Fibroblast of upper back skin (primary cell): Measurements from ENCODE around the gene DNMT3A.

ENCODE experiments used
- DNase-seq: peaks from one replicate; pipeline ENCODE4 v3.0.0-alpha.2; 2013

The DNMT3A gene

DNA sequence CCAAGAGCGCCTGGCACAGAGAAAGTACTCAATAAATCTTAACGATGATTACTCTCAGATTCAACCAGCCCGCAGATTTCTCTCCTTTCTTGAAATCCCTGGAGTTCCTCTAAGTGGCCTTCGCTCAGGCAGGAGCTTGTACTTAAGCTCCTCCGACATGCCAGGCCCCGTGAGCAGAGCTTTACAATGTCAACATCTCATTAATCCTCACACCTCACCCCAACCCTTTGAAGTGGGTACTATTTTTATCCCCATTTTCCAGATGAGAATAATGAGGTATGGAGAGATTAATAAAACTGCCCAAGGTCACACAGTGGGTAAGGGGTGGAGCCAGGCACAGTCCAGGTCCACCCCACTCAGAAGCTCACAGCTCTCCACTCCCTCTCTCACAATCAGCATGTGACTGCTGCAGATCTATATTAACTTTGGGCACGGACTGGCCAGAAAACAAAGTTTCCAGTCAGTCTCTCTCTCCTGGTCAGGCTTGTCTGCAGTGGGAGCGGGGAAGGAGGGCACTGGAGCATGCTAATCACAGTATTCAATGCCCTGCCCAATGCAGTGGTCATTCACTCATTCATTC, 18.0 kb downstream of the DNMT3A start:
- no peak for DNase-seq

DNA sequence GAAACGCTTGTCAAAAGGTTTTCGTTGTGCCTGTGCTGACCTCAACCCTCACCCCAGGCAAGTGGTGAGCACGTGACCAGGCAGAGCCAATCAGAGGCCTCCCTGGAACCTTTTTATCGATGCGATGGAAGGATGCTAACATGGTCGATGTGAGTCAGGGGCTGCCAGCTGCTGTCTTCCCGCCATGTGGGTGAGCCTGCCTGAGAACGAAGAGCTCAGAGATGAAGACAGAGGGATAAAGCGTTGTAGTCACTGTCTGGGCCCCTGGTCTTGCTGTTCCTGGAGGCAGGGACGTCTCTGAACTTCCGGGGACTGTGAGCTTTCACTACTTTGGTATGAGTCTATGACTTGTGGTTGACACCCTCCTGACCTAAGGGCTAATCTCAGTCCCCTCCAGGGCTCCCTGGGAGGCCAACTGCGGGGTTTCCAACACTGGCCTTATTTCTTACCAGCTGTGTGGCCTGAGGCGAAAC, 18.6 kb downstream of the DNMT3A start:
- DNase-seq = peak; percentile 29

DNA sequence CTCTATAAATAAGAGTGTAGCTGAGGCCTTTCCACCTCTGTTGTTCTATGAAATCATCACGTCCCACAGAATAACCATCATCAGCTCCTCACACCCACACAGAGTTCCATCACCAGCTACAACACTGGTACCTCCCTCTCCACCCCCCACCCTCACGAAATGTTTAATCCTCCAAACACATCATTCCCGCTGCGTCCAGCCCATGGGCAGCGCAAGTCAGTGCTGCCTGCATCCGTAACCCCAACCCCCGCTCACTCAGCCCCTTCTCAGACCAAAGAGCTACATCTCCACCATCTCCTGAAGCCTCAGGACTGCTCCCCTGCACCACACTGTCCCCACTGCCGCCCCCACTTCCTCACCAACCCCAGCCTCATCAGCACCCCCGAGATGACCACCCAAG, 19.4 kb downstream of the DNMT3A start:
- no peak for DNase-seq

DNA sequence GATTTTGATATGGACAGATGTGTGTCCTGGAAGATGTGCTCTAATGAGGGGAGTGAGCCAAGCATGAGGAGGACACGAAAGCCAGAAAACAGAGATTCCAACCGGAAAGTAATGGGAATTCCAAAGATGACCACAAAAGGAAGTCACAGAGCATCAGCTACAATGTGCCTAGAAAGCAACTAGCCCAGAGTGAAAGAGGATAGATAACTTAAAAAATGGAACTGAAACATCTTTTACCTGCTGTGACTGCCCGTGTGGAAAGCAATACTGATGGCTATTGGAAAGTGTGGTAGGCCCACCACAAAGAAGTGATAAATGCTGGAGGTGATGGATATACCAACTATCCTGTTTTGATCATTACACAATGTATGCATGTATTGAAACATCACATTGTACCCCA, 21.6 kb downstream of the DNMT3A start:
- DNase-seq = no peak

DNA sequence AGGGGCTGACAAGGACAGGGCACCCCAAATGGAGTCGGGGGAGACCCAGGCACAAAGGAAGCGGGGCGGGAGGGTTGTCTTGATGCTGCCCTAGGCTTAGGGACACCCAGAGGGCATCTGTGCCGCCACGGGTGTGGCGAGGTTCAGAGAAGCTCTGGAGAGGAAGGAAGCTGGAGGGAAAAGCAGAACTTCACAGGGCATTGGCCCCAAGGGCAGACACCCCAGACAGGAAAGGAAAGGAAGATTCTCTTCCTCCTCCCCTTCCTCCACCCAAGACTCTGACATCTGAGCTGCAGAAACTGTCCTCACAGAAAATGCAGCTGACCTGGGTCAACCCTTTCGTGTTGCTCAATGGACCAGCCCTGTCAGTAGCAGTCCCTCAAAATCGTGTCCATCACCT, 25.6 kb downstream of the DNMT3A start:
- no peak for DNase-seq

DNA sequence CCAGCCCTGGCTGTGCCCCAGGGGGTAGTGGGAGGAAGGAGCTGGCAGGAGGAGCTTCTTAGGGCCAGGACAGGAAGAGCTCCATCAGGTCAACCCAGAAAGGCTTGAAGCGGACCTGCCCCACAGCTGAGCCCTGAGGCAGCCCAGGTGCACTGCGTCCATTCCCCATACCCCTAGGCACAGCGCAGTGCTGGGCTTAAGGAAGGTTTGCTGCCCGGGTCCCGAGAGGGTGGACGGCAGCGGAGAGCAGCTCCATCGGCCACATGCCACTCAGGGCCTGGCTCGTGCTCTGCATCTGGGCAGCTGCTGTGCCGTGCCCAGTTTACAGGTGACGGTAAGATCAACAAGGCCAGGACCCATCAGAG, 26.4 kb downstream of the DNMT3A start:
- no peak for DNase-seq

DNA sequence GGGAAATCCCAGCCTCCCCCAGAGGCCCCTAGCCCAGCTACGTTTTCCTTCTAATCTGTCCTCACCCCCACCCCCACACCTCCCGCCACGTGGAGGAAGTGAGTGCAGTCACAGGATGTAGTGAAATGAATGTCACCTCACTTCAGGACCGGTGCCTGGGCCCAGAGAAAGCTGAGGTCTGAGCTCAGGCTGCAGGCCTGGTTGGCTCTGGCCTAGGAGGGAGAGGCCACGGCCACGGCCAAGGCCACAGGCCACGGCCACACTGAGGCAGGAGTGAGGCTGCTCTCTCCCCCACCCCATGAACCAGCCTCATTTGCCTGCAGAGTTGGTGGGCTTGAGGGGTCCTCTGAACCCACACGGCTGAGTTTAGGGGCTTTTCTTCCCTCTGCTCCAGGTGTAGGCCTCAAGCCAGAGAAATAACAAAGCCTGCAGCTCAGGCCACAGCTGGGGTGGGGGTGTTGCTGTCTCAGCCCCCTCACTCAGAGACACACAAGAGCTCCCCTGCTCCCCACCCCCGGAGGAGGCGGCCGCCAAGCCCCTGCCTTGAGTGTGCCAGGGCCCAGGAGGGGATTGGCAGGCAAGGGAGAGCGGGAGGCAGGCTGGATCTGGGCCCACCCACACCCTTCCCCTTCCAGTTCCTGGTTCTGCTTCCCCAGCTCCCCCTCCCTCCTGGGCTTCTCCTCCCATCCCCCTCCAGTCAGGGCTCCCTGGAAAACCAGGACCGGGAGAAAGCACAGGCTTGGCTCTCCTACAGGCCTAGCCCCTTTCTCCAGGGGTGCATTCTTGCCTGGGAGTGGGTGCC, 27.0 kb downstream of the DNMT3A start:
- peak; percentile 56 for DNase-seq

DNA sequence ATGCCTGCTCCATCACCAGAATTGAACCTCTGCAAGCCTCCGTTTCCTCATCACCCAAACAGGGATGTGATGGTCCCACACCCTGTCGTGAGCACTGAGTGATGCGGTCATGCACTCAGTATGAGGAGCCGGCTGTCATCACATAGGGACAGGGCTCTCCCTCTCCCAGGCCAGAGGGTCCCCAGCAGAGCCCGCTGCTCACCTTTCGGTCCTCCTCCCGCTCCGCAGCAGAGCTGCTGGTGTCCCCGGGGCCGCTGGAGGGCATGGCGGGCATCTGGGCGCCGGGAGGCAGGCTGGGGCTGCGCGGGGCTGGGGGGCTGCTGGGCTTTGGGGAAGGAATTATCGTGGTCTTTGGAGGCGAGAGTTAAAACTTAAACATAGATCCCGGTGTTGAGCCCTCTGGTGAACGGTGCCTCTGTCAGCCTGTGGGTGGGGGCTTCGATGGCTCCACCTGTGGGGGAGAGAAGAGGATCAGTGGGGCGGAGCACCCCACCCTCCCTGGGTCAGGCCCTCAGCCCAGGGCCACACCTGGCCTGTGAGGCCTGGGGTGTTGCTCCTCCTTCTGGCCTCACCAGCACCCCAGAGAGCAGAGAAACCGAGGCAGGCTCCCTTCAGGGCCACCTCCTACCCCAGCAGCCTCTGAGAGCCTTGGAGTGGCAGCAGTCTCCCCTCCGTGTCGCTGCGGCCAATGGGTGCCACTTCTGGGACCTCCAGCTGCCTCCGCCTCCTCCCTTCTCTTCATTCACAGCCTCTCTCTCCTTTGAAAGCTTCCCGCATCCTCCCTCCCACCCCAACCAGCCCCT, 27.8 kb downstream of the DNMT3A start:
- DNase-seq = no peak

DNA sequence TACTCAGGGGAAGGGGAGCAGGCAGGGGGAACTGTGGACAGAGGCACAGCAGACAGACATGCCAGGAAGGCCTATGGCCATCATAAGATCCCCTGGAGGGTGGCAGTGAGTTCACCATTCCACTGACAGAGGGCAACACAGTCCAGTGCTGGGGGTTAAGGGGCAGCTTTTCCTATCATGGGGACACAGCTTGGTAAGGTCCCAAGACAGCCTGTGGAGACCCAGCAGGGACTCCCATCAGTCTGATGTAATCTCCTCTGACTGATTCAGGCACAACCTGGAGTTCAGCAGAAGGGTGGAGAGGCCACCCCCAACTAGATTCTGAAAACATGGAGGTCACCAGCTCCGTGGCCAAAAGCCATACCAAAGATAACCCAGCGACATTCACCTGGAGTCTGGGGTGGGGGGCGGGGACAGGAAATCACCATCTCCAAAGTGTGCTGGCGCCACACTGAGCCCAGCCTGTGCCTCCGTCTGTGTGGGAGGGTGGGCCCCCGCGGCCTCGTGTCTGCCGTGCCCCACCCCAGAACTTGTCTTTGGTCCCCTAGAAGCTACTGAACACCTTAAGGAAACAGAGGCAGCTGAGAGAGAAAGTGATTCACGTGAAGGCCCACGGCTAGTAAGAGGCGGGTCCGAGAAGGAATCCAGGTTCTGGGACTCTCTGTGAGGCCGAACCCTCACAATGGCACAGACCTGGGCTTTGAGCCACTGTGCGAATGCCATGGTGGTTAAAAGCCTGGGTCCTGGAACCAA, 28.6 kb downstream of the DNMT3A start:
- no peak for DNase-seq

DNA sequence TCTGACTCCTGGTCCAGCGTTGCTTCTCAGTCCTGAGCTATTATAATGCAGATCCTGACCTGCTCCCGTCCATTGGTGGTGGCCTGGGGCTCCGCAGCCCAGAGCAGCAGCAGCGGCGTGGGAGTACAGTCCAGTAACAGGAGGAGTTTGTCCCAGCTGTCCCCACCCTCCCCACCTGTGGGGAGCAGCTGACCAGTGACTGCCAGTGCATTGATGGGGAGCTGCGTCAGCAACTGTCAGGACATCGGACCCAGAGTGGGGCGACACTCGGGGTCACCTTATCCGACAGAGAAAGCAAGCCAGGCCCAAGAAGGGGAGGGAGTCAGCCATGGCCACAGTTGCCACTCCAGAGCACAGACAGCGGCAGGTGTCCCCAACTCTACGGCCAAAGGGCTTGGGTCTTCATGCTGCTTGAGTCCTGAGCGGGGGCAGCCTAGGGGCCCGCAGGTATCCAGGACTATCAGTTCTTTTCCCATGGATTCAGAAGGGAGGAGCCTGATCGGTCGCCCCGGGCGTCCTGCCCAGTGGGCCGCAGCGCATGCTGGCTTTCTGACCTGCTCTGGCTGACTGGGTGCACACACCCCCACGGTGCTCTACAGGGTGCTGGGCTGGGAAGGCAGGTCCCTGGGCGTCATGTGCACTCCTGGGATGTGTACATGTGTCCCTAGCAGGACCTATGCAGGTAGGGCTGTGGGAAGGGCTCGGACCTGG, 29.7 kb downstream of the DNMT3A start:
- DNase-seq = no peak

DNA sequence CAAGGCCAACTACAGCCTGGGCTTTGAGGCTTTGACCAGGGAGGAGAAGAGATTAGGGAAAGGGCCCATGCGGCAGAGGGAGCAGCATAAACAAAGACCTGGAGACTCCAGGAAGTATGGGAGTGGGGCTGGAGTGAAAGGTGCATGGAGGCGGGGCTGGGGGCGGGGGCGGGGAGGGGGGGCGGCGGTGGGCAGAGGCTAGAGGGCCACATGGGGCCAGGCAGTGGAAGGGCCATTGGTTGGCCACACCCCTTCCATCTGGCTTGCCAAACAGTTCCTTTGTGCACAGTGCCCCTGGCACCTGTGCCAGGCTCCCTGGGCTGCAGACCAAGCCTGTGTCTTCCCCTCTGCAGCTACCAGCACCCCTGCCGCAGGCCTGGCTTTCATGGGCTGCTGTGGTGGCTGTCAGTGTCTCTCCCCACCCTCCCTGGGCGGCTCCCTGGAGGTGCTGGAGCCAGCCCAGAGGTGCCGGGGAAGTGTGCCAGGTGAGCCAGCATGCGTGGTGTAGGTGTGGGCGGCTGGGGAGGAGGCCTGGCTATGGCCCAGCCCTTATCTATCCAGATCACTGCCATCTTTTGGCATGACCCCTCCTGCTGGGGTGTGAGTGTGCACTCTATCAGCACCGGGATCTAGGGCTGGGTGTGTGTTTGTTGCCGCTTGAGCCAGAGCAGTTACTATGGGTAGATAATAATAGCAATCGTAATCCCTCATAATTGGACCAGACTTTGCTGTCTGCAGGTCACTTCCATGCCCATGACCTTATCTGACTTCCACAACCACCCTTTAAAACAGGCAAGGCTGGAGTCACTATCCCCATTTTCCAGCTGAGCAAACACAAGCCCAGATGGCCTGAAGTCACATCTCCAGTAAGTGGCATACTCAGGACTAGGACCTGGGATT, 30.5 kb downstream of the DNMT3A start:
- DNase-seq = no peak

DNA sequence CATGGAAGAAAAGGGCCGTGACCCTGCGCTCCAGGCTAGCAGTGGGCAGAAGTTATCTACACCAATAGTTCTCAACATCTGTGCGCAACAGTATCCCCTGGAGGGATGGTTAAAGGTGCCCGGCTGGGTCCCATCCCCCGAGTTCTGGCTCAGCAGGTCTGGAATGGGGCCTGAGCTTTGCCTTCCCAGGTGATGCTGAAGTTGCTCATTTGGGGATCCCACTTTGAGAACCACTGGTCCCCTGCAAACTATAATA, 31.1 kb downstream of the DNMT3A start:
- DNase-seq = no peak

DNA sequence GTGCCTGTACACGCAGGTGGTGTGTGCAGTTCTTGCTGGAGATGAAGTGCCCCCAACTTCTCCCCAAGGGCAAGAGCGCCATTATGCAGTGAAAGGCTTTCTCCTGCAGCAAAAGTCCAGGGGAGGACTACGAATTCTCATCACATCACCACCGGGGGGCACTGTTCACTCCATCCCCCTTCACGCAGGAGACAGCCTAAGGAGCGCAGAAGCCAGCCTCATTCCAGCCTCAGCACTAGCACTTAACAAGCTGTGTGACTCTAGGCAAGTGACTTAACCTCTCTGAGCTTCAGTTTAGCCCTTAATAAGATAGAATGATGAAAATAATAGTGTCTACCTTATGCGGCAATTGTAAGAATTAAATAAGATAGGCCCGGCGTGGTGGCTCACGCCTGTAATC, 32.3 kb downstream of the DNMT3A start:
- DNase-seq = peak; percentile 46

DNA sequence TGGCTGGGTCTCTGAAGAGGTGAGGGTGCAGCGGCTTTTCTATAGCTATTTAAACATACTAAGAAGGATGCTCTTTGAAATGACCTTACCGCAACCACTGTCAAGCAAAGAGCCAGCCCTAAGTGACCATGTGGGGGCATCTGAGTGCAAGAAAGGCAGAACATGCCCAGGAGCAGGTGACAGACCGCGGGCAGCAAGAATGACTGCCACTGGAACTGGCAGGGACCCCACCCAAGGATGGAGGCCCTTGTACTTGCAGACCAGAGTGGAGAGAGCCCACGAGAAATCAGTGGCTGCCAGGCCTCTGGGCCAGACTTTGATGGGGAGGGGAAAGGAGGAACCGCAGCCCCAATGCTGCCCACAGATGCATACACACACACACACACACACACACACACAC, 33.1 kb downstream of the DNMT3A start:
- no peak for DNase-seq

DNA sequence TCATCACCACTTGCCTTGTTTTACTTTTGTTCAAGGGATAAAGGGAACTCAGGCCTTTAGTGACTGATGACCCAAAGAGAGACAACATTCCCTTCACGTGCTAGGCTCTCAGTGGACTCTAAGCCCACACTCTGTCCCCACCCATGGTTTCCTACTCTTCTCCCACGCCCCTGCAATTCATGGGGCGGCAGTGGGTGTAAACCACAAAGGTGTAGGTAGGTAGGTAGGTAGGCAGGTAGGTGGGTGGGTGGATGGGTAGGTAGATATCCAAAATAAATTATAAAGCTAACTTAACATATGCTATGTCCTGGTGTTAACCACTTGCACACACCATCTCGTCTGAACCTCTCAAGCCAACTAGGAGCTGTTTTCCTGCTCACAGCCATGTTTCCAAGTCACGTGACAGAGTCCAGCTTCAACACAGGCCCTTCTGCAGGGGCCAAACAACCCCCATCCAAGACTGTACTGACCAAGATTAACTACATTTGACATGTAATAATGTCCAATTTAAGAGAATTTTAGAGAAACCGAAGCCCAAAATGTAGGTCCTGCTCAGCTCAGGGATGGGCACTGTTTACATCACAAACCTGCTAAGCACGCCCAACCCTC, 33.7 kb downstream of the DNMT3A start:
- no peak for DNase-seq

DNA sequence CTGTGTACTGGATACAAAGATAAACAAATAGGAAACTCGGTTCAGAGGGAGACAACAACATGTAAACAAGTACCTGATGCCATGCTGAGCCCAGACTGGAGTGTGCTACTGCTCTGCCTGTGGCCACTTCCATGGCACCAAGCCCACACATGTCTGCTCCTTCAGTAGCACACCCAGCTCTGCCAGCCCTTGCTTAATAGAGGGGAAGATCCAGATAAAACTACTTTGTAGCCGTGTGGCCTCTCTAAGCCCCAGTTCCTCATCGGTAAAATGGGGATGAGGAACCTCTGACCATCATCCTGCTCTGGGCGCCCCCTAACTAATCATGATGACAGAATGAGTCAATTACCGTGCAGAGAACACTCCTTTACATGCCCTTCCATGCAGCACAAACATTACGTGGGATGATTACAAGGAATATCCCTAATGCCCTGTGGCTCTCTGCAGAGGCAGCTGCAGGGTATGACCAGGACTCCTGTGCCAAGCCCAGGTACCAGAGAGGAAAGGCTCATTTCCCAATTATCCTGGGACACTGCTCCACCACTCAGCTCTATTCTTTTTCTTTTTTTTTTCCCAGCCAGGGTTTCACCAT, 34.9 kb downstream of the DNMT3A start:
- no peak for DNase-seq

DNA sequence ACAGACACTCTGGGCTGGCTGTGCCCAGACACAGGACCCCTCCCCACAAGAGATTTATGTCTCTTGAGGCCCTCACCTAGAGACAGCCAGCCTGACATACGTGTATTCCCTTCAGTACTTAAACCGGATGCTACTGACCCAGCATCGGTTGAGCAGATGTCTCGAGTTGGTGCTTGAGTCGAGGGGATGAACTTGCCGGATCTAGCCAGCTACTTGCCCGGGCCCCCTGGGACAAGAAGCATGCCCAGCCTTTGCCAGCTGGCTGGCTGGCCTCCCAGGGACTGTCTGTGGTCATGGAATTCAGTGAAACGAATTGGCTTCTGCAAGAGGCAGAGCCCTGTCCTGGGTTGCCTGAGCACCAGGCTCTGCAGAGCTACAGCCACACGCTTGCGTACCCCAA, 36.0 kb downstream of the DNMT3A start:
- peak; percentile 41 for DNase-seq

DNA sequence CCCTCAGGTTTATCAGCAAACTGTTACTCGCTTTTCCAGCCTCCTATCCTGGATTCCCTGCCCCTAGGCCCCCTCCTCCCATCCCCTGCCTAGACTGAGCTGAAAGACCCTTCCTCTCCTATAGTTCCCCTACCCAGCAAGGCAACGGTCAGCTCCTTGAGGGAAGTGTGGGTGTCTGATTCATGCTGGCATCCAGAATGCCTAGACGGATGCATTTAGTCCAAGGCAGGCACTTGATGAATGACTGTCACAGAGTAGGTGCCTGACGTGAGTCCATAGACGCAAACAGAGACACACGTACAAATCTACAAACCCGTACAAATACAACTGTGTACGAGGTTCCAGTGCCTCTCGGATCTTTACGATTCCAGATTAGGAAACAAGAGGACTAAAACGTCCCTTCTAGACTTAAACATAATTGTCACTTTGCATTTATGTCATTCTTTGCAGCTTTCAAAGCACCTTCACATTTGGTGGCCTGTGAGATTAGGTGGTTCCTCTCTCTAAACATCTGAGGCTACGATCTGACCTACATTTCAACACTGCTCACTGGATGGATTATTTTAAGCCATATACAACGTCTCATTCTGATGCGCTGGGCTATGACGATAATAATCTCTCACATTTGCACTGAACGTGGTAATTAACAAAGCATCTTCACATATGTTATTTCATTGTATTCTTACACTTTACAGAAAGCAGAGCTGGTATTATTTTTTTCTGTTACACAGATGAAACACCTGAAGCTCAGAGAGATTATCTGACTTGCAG, 36.7 kb downstream of the DNMT3A start:
- no peak for DNase-seq

DNA sequence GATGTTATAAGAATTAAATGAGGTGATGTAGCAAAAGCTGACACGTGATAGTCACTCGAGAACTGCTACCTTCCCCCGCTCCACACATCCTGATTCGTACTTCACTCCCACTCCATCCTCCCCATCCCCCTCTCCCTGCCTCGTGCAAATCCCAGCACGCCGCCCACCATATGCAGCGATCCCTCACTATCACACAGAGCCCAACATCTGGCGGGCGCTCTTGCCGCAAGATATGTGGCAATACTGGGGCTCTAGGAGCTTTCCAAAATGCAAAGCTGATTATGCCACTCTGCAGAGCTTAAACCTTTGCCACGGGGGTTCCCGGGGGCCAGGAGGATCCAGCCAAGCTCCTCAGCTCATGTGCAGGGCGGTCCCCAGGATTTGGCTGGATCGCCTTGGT, 37.4 kb downstream of the DNMT3A start:
- DNase-seq = peak; percentile 18

DNA sequence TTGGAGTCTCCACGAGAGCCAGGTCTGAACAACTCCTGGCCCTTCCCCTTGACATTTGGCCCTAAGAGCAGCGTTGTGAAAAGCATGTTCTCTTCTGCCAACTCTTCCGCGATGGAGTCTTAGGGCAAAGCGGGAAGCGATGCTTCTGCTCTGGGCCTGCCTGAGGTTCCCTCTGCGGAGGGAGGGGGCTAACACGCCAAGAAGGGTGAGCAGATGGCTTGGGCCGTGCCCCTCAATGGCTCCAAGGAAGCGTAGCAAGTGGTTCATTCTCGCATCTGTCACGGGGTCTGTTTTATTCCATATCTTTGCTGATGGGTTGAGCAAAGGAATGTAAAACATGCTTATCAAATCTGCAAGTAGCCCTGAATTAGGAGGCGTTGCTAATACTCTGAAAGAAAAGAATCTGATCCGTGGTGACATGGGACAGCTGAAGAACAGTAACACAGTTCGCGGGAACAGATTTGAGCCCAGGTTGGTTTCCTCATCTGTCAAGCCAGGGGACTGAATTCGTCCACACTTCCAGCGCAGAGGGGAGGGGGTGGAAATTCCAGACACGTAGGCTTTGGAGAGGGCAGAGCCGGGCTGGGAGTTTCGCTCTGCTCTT, 38.0 kb downstream of the DNMT3A start:
- no peak for DNase-seq
